Activated CD4-positive, alpha-beta T cell treated with anti-CD3 and anti-CD28 coated beads for 1 hour (primary cell): ENCODE measurements around the gene CPT1C.
A peak's percentile ranks its signal among the peaks of the same experiment; 100 is the strongest.

Experiments used
- DNase-seq: peaks from one replicate; pipeline ENCODE4 v3.0.0-alpha.2; 2020

CPT1C gene

GRCh38 chr19:49690656-49691242 lies at the start of gene CPT1C:
Gene CPT1C (plus strand): TSS chr19:49691116. CDS start chr19:49692253, 1,137 bp downstream.
- no peak for DNase-seq

- DNase-seq: peak; percentile 99
Measured at GRCh38 chr19:49641688-49642491, 49.0 kb upstream of the CPT1C start, which contains the start of gene SCAF1. Gene SCAF1 (plus strand): TSS chr19:49642209. CDS start chr19:49645027, 2,818 bp downstream.

GRCh38 chr19:49642492-49643035 lies 48.4 kb upstream of the CPT1C start:
- no peak for DNase-seq

- DNase-seq: no peak
Measured at GRCh38 chr19:49643466-49643865, 47.5 kb upstream of the CPT1C start.

- DNase-seq: no peak
Measured at GRCh38 chr19:49645592-49645991, 45.3 kb upstream of the CPT1C start.

DNA sequence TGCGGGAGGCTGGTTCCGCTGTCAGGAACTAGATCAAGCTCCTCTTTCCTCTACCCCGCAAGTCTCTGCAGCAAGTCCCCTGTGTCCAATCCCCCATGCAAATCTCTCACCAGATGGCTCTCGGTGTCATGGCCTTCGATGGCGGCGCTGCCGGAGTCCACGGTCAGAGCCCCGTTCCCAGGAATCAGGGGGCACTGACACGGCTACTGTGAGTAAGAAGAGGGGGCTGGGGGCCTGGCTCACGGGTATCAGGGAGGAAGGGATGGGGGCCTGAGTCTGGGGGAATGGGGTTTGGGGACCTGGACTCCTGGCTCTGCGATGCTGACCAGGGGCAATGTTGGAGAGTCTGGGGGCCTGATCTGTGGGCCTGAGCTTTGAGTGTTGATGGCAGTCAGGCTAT lies 44.9 kb upstream of the CPT1C start:
- no peak for DNase-seq

DNA sequence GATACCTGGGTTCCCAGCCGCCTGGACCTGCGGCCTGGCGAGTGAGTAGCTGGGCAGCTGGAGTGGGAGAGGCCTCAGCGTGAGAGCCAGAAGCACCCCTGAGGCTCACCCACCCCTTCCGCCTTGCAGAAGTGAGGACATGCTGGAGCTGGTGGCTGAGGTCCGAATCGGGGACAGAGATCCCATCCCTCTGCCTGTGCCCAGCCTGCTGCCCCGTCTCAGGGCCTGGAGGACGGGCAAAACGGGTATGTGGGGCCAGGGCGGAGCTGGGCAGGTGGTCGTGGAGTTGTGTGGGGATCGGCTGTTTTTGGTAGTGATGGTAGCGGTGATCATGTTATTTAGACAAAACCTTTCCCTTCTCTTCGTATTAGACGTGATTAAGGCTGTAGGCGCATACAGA lies 44.3 kb upstream of the CPT1C start:
- no peak for DNase-seq

- no peak for DNase-seq
Measured at GRCh38 chr19:49651029-49651819, 39.7 kb upstream of the CPT1C start.

GRCh38 chr19:49651820-49652550 lies 38.9 kb upstream of the CPT1C start:
- DNase-seq: no peak

DNA sequence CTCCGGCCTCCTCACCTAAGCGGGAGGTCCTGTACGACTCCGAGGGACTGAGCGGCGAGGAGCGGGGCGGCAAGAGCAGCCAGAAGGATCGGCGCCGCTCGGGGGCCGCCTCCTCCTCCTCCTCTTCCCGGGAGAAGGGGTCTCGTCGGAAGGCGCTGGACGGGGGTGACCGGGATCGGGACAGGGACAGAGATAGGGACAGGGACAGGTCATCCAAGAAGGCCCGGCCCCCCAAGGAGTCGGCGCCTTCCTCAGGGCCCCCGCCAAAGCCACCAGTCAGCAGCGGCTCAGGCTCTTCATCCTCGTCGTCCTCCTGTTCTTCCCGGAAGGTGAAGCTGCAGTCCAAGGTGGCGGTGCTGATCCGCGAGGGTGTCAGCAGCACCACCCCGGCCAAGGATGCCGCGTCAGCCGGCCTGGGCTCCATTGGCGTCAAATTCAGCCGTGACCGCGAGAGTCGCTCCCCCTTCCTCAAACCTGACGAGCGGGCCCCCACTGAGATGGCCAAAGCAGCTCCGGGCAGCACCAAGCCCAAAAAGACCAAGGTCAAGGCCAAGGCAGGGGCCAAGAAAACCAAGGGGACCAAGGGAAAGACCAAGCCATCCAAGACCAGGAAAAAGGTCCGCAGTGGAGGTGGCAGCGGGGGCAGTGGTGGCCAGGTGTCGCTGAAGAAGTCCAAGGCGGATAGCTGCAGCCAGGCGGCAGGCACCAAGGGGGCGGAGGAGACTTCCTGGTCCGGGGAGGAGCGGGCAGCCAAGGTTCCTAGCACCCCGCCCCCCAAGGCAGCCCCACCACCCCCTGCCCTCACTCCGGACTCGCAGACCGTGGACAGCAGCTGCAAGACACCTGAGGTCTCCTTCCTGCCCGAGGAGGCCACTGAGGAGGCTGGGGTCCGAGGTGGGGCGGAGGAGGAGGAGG lies 38.1 kb upstream of the CPT1C start:
- no peak for DNase-seq

DNA sequence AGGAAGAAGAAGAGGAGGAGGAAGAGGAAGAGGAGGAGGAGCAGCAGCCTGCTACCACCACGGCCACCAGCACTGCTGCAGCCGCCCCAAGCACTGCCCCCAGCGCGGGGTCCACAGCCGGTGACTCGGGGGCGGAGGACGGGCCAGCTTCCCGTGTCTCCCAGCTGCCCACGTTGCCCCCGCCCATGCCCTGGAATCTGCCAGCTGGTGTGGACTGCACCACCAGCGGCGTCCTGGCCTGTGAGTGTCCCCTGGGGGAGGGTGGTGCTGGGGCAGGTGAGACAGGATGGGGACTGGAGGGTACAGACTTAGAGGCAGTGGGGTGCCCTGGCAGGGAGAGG lies 37.5 kb upstream of the CPT1C start:
- DNase-seq: no peak

GRCh38 chr19:49654581-49654980 lies 36.3 kb upstream of the CPT1C start:
- no peak for DNase-seq

GRCh38 chr19:49655570-49656455 lies 35.1 kb upstream of the CPT1C start:
- no peak for DNase-seq

GRCh38 chr19:49656456-49657109 lies 34.3 kb upstream of the CPT1C start:
- DNase-seq: no peak

DNA sequence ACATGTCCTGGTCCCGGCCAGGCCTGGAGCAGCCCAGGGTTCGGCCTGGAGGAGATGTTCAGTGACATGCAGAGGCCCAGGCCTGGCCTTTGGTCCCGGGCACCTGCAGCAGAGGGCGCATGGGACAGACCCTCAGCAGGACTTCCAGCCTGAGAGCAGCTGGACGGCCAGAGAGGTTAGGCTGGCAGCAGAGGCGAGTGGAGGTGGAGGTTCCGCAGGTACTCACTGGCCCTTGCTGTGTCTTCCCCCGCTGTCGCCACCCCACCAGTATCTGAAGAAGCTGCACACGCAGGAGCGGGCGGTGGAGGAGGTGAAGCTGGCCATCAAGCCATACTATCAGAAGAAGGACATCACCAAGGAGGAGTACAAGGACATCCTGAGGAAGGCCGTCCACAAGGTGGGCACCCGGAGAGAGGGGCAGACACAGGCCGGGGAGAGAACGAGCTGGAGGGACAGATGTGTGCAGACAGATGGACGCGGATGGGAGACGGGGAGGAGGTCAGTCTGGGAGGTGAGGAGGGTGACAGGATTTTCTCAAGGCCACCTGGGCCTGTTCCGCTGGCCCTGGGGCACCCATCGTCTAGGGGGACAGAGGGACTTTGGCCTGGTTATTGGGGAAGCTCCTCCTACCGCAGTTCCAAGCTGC lies 33.3 kb upstream of the CPT1C start:
- DNase-seq: no peak

- DNase-seq: no peak
Measured at GRCh38 chr19:49658139-49658517, 32.8 kb upstream of the CPT1C start.

DNA sequence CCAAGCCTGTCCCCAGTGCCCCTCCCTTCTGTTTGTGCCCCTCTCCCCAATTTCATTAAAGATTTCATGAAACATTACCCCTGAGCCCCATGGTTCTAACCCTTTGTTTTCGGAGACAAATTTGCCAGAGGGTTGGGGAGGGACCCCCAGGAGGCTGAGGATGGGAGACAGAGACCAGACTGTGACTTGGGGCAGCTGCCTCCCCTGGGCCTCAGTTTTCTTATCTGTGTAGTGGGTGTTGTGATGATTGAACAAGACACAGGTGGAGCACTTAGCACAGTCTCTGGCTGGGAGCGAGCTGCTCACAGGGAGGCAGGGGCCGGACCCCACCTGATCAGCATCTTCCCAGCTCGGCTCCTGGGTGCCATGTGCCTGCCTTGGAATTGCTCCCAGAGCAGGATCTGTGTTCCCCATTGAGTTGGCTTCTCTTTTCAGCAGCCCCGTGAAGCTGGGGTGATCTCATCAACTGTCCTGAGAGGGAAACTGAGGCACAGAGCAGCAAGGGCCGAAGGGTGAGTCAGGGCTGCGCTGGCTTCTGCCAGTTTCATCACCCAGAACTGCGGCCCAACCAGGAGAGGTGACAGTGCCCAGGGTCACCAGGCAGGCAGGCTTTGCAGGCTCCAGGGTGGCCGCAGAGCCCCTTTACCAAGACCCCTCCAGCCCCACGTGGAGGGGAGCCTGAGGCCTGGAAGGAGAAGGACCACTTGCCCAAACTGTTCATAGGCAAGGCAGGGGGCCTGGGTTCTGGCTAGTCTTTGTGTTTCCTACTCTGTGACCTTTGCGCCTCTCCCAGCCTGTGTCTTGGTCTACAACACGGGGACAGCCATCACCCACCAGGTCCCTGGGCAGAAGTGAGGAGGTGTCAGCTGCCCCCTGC lies 32.1 kb upstream of the CPT1C start:
- DNase-seq: no peak

DNA sequence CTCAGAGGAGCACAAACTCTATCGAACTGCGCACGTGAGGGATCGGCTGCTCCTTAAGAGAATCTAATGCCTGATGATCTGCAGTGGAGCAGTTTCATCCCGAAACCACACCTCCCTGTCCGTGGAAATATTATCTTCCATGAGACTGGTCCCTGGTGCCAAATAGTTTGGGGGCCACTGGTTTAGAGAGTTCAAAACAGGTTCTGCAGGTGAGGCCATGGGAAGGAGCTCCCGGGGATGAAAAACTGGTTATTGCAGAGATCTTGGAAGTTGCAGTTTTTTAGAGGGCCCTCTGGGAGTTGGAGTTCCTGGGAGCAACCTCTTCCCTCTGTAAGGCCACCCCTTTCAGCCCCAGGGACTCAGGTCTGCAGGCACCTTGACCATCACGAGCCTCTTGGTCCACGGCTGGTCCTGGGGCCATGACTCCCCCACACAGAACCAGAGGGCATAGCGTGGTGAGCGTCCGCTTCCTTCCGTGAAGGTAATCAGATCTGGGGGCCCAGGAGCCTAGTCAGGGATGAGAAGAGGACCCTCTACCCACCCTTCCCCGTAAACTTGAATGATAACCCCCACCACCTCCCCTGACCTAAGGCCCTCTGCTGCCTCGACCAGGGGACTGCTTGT lies 30.5 kb upstream of the CPT1C start:
- DNase-seq: no peak
